B cell (primary cell): Measurements from ENCODE around the gene ZNF516. TPM values are rescaled to one million over a fixed set of nuclear protein-coding genes. Genes with fewer than 3 reads are reported as not detected.

Experiments used
- ATAC-seq: fragments of 200-7000 bp; cut with Tn5 transposase; one replicate; pipeline ENCODE4 v1.10.0; 2021; ENCODE audit warnings: low read depth, mild to moderate bottlenecking, moderate number of reproducible peaks, moderate library complexity
- CTCF ChIA-PET: fragments of 350-600 bp; sonication (Branson Sonifier 250); formaldehyde crosslinking; loops from one replicate; lab custom pipeline; 2021; ENCODE audit warnings: antibody characterized with exemption, inconsistent platforms; lab: Charles Lee
- POLR2A ChIA-PET: fragments of 350-600 bp; sonication (Branson Sonifier 250); formaldehyde crosslinking; loops from one replicate; lab custom pipeline; 2021; ENCODE audit warnings: antibody characterized with exemption; lab: Charles Lee
- DNase-seq: peaks from one replicate; pipeline ENCODE4 v3.0.0; 2013
- H2AFZ ChIP-seq: 2 replicates; pipeline ENCODE4 v1.6.1; 2012; ENCODE audit warnings: mild to moderate bottlenecking, low read depth, low read length; ENCODE audit not compliant: insufficient read depth, poor library complexity, severe bottlenecking
- H3K27ac ChIP-seq, 2 donors: 1 replicate in 1 of 2; 2 replicates in 1 of 2; pipeline ENCODE4 v1.5.1; 2012 to 2013; ENCODE audit warnings: low read length in 2 of 2, mild to moderate bottlenecking in 2 of 2, moderate library complexity in 1 of 2
- H3K27me3 ChIP-seq, 4 experiments: fragments of 200-600 bp in 1 of 4; sonication (generic) in 1 of 4; replicated peaks in 1 of 4; 1 replicate in 2 of 4; 2 replicates in 2 of 4; pipeline versions ENCODE4 v1.6.1 to v1.7.0; 2013 to 2016; ENCODE audit warnings: low read length in 3 of 4, mild to moderate bottlenecking in 2 of 4, mixed read lengths in 1 of 4, moderate library complexity in 1 of 4; ENCODE audit not compliant: insufficient read depth in 4 of 4, control insufficient read depth in 3 of 4; ENCODE audit errors: control extremely low read depth in 1 of 4
- H3K36me3 ChIP-seq, 2 experiments: replicated peaks in 1 of 2; 1 replicate in 1 of 2; 2 replicates in 1 of 2; pipeline versions ENCODE4 v1.6.1 to v1.7.1; 2013; ENCODE audit warnings: low read length in 1 of 2; ENCODE audit not compliant: insufficient read depth in 2 of 2, control insufficient read depth in 1 of 2; ENCODE audit errors: control extremely low read depth in 1 of 2, extremely low read depth in 1 of 2
- H3K4me1 ChIP-seq, 2 donors: fragments of 200-600 bp in 1 of 2; sonication (generic) in 1 of 2; 1 replicate in 1 of 2; 2 replicates in 1 of 2; pipeline versions ENCODE4 v1.5.1 to v1.6.1; 2013 to 2017; ENCODE audit warnings: low read length in 2 of 2; ENCODE audit not compliant: control insufficient read depth in 2 of 2, insufficient read depth in 2 of 2
- H3K4me2 ChIP-seq: replicated peaks from 2 replicates; pipeline ENCODE3; 2012; ENCODE audit warnings: mild to moderate bottlenecking, low read depth, low read length; ENCODE audit not compliant: poor library complexity, severe bottlenecking
- H3K4me3 ChIP-seq, 5 experiments: fragments of 200-600 bp in 1 of 5; sonication (generic) in 1 of 5; 1 replicate in 3 of 5; 2 replicates in 2 of 5; pipeline versions ENCODE4 v1.5.1 to v1.7.0; 2011 to 2016; ENCODE audit warnings: low read length in 4 of 5, mild to moderate bottlenecking in 4 of 5, low read depth in 2 of 5, control low read depth in 1 of 5, moderate library complexity in 1 of 5; ENCODE audit not compliant: insufficient read depth in 1 of 5; ENCODE audit errors: control extremely low read depth in 1 of 5, extremely low read depth in 1 of 5
- H3K79me2 ChIP-seq: fragments of 200-600 bp; sonication (generic); one replicate; pipeline ENCODE4 v1.6.0; 2016; ENCODE audit warnings: low read length; ENCODE audit not compliant: control insufficient read depth, insufficient read depth
- H3K9ac ChIP-seq: fragments of 200-600 bp; sonication (generic); 2 replicates; pipeline ENCODE4 v1.6.1; 2017; ENCODE audit warnings: mild to moderate bottlenecking, low read length, moderate library complexity
- H3K9me3 ChIP-seq, 3 donors: one replicate each; pipeline versions ENCODE4 v1.6.1 to v1.7.1; 2013; ENCODE audit warnings: low read length in 2 of 3; ENCODE audit not compliant: control insufficient read depth in 2 of 3, insufficient read depth in 1 of 3; ENCODE audit errors: control extremely low read depth in 1 of 3
- H4K20me1 ChIP-seq: 2 replicates; pipeline ENCODE4 v1.6.0; 2012; ENCODE audit warnings: mild to moderate bottlenecking, low read length; ENCODE audit not compliant: insufficient read depth, control insufficient read depth, poor library complexity, severe bottlenecking
- H3K27ac Mint-ChIP-seq: one replicate; pipeline ENCODE4 v1.8.0; 2021; ENCODE audit warnings: mixed read lengths
- H3K27me3 Mint-ChIP-seq: one replicate; pipeline ENCODE4 v1.8.0; 2021; ENCODE audit warnings: mixed read lengths
- H3K4me1 Mint-ChIP-seq: one replicate; pipeline ENCODE4 v1.8.0; 2021; ENCODE audit warnings: mixed read lengths
- H3K4me3 Mint-ChIP-seq: one replicate; pipeline ENCODE4 v1.8.0; 2021; ENCODE audit warnings: mixed read lengths
- H3K9me3 Mint-ChIP-seq: one replicate; pipeline ENCODE4 v1.8.0; 2022; ENCODE audit warnings: mixed read lengths; ENCODE audit not compliant: insufficient read depth
- EZH2 ChIP-seq: IDR thresholded peaks from 2 replicates; pipeline ENCODE4 v1.6.1; 2012; ENCODE audit warnings: borderline replicate concordance, low read depth, mild to moderate bottlenecking, moderate library complexity, low read length; ENCODE audit not compliant: insufficient read depth, poor library complexity, severe bottlenecking
- WGBS: methylation state at CpG from one replicate; pipeline ENCODE4 v1.1.5; 2013; ENCODE audit warnings: missing lambda C conversion rate; ENCODE audit not compliant: insufficient coverage; 5-methylcytosine and 5-hydroxymethylcytosine counted together
- intact Hi-C: fragments of 100-400 bp; cut with micrococcal nuclease; formaldehyde crosslinking; loops from one replicate; pipeline ENCODE4 v1.10.0; 2022
- polyA plus RNA-seq: library from polyadenylated mRNA; depleted of rRNA; stranded (reverse); fragments of >200 nt; gene quantifications from 2 replicates; pipeline ENCODE4 v1.2.3, GENCODE V29; 2012
- total RNA-seq, 2 donors: library from RNA; stranded (reverse); fragments of 120-200 nt in 1 of 2; gene quantifications; 1 replicate in 1 of 2; 2 replicates in 1 of 2; pipeline versions ENCODE4 v1.2.3 to v1.2.4, GENCODE V29; 2013 to 2022
- TF ChIP-seq, protein P1 (sequence below): fragments of 200-600 bp; IDR thresholded peaks from one replicate; pipeline ENCODE4 v1.8.0; 2022; ENCODE audit warnings: antibody characterized with exemption, mild to moderate bottlenecking

The ZNF516 gene
- total and polyA plus RNA-seq, 2 donors (not counting 1 experiment from before 2014, with no cell fraction given): 6.7 to 27.1 TPM

DNA sequence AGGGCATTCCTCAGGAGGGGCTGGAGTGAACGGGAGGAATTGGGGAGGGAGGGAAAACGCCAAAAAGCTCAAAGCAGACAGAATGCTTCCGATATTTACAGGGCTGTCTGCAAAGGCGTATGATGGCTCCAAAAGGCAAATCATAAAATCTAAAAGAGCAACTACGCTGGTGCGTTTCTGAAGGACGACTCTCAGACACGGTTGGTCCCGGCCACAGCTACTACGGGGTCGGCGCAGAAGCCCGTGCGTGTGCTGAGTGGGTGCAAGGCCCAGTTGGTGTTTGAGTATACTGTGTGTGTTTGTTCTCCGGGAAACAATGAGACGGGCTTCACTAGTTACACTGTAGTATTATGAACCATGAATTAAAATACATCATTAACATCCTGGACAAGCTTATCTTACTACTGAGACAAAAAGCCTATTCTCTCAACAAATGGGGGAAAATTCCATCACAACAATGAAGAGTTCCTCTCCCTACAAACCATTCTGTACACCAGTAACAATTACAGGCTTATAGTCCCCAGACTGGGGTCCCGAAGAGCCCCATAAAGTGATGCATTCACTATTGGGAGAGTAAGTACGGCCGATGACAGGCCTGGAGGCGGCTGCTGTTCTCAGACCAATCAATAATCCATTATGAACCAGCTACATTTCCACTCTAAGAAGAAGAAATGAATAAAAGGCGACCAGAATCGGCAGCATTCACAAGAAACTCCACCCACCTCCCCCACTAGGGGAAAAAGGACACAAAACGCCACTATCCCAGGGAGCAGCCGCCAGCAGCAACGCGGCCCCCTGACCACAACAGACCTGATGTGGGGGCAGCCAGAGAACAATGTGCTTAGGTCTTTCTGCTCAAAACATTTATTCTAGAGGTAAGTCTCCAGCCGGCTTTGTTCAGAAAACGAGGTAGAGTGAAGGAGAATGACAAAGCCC lies 43.4 kb downstream of the ZNF516 start:
- 20% methylated on average over 19 of the region's 28 CpGs for WGBS
- ChIA-PET POLR2A (no interaction called here), CTCF (interaction anchor here (1.3 kb wide), 1 partner anchor 53 kb away, joined by 3 read pairs; no protein-coding TSS in a partner anchor)
- intact Hi-C loops: no loop called here
- no peaks in the 10 kb centered on the region for H3K9me3 Mint-ChIP-seq
- H3K27ac ChIP-seq: peak overlapping the region in 1 of 2 donors; percentile 54
- H3K36me3 ChIP-seq: no peaks in the 10 kb centered on the region
- H3K4me3 Mint-ChIP-seq: peak overlapping the region; percentile 95
- peaks cover 73% of the 10 kb centered on the region for H3K79me2 ChIP-seq
- H3K4me1 ChIP-seq: peaks cover 25 to 29% of the 10 kb centered on the region in 2 donors
- peaks cover 50% of the 10 kb centered on the region for H4K20me1 ChIP-seq
- H3K4me1 Mint-ChIP-seq: peaks cover 50% of the 10 kb centered on the region
- TF ChIP-seq, protein P1, sequence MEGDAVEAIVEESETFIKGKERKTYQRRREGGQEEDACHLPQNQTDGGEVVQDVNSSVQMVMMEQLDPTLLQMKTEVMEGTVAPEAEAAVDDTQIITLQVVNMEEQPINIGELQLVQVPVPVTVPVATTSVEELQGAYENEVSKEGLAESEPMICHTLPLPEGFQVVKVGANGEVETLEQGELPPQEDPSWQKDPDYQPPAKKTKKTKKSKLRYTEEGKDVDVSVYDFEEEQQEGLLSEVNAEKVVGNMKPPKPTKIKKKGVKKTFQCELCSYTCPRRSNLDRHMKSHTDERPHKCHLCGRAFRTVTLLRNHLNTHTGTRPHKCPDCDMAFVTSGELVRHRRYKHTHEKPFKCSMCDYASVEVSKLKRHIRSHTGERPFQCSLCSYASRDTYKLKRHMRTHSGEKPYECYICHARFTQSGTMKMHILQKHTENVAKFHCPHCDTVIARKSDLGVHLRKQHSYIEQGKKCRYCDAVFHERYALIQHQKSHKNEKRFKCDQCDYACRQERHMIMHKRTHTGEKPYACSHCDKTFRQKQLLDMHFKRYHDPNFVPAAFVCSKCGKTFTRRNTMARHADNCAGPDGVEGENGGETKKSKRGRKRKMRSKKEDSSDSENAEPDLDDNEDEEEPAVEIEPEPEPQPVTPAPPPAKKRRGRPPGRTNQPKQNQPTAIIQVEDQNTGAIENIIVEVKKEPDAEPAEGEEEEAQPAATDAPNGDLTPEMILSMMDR: no peak
- TF ChIP-seq EZH2: no peak
- H3K4me3 ChIP-seq: peak overlapping the region; percentile 50 to 70 (median 60)
- H3K27me3 Mint-ChIP-seq: no peaks in the 10 kb centered on the region
- H3K9me3 ChIP-seq: no peaks in the 10 kb centered on the region
- H3K4me2 ChIP-seq: peak overlapping the region; percentile 79
- H3K27ac Mint-ChIP-seq: peak overlapping the region; percentile 50
- H3K27me3 ChIP-seq: no peaks in the 10 kb centered on the region
- DNase-seq: no peak
- H2AFZ ChIP-seq: peak overlapping the region; percentile 30
- no peak for ATAC-seq
- peak overlapping the region; percentile 71 for H3K9ac ChIP-seq
